ENCODE data around the gene FCRL6. TPM values are rescaled to one million over a fixed set of nuclear protein-coding genes. Genes with fewer than 3 reads are reported as not detected.

The FCRL6 gene
- total RNA-seq, 1 experiment from 2014 or later = not detected

- Histone ChIP-seq H3K4me1 (no peaks in the 10 kb centered on the region), H3K36me3 (ENCODE audit: control insufficient read depth, insufficient read depth, low read length) (no peaks in the 10 kb centered on the region), H3K4me3 (ENCODE audit: low read depth, low read length) (no peak overlapping the region), H3K9me3 (no peaks in the 10 kb centered on the region), H3K27me3 (replicated peaks; ENCODE audit: control insufficient read depth, insufficient read depth, low read length) (no peaks in the 10 kb centered on the region; the same call in none of the 2 replicates)
- no peaks in the 10 kb centered on the region for H3K4me1 Mint-ChIP-seq (ENCODE audit: low read depth, unreplicated experiment)
- H3K9me3 Mint-ChIP-seq (ENCODE audit: unreplicated experiment) = no peaks in the 10 kb centered on the region
- H3K27me3 Mint-ChIP-seq (ENCODE audit: insufficient read depth, unreplicated experiment) = peaks cover 5% of the 10 kb centered on the region
- no peak overlapping the region for H3K4me3 Mint-ChIP-seq (ENCODE audit: unreplicated experiment)
- TF ChIP-seq, protein P1, sequence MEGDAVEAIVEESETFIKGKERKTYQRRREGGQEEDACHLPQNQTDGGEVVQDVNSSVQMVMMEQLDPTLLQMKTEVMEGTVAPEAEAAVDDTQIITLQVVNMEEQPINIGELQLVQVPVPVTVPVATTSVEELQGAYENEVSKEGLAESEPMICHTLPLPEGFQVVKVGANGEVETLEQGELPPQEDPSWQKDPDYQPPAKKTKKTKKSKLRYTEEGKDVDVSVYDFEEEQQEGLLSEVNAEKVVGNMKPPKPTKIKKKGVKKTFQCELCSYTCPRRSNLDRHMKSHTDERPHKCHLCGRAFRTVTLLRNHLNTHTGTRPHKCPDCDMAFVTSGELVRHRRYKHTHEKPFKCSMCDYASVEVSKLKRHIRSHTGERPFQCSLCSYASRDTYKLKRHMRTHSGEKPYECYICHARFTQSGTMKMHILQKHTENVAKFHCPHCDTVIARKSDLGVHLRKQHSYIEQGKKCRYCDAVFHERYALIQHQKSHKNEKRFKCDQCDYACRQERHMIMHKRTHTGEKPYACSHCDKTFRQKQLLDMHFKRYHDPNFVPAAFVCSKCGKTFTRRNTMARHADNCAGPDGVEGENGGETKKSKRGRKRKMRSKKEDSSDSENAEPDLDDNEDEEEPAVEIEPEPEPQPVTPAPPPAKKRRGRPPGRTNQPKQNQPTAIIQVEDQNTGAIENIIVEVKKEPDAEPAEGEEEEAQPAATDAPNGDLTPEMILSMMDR (IDR thresholded peaks at IDR 0.05; ENCODE audit: insufficient read depth in 1 of 2, low read depth in 1 of 2, low read length in 1 of 2, severe bottlenecking in 1 of 2, unreplicated experiment in 1 of 2) = no peak
- ChIA-PET CTCF (no interaction called here), POLR2A (no interaction called here)
- BruUV-seq (replicated peaks) = no TSS peak
- no peak overlapping the region for H3K27ac Mint-ChIP-seq (ENCODE audit: unreplicated experiment)
- intact Hi-C loops (cut with micrococcal nuclease; ENCODE audit: unreplicated experiment) = no loop called here
- no peaks in the 10 kb centered on the region for H3K36me3 Mint-ChIP-seq (ENCODE audit: insufficient read depth, unreplicated experiment)
- no peak for DNase-seq
These were observed 57.7 kb downstream of the FCRL6 start for GRCh38 chr1:159859767-159860322.

DNA sequence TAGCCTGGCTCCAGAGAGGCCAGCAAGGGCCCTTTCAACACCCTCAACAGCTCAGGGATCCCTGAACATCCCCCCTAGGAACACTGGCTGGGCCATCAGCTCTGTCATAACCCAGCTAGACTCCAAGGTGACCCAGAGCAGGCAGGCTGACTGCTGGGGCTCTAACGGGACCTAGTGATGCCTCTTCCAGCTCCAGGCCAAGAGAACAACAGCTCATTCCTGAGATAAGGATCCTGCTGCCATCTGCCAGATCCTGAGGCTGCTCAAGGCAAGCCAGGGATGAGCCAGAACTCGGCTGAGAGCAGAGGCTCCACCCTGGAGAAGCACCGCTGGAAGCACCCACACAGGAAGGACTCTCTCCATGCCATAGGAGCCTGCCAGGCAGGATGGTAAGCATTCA, 58.3 kb downstream of the FCRL6 start:
- ChIA-PET CTCF (no interaction called here), POLR2A (no interaction called here)
- Mint-ChIP-seq H3K27ac (ENCODE audit: unreplicated experiment) (no peak overlapping the region), H3K36me3 (ENCODE audit: insufficient read depth, unreplicated experiment) (no peaks in the 10 kb centered on the region), H3K9me3 (ENCODE audit: unreplicated experiment) (no peaks in the 10 kb centered on the region), H3K4me3 (ENCODE audit: unreplicated experiment) (no peak overlapping the region), H3K4me1 (ENCODE audit: low read depth, unreplicated experiment) (no peaks in the 10 kb centered on the region), H3K27me3 (ENCODE audit: insufficient read depth, unreplicated experiment) (peaks cover under 1% of the 10 kb centered on the region)
- no peaks in the 10 kb centered on the region for H3K9me3 ChIP-seq
- no TSS peak for BruUV-seq (replicated peaks)
- H3K27me3 ChIP-seq (replicated peaks; ENCODE audit: control insufficient read depth, insufficient read depth, low read length) = no peaks in the 10 kb centered on the region; the same call in 1 of the 2 replicates
- TF ChIP-seq, protein P1 (IDR thresholded peaks at IDR 0.05; ENCODE audit: insufficient read depth in 1 of 2, low read depth in 1 of 2, low read length in 1 of 2, severe bottlenecking in 1 of 2, unreplicated experiment in 1 of 2) = no peak
- H3K36me3 ChIP-seq (ENCODE audit: control insufficient read depth, insufficient read depth, low read length) = no peaks in the 10 kb centered on the region
- intact Hi-C loops (cut with micrococcal nuclease; ENCODE audit: unreplicated experiment) = no loop called here
- DNase-seq = no peak
- H3K4me3 ChIP-seq (ENCODE audit: low read depth, low read length) = no peak overlapping the region
- H3K4me1 ChIP-seq = no peaks in the 10 kb centered on the region

GRCh38 chr1:159861218-159861617, 59.1 kb downstream of the FCRL6 start:
- no TSS peak for BruUV-seq (replicated peaks)

More at GRCh38 chr1:159861218-159861617, 59.1 kb downstream of the FCRL6 start:
- H3K27me3 Mint-ChIP-seq (ENCODE audit: insufficient read depth, unreplicated experiment) = no peaks in the 10 kb centered on the region
- H3K36me3 Mint-ChIP-seq (ENCODE audit: insufficient read depth, unreplicated experiment) = no peaks in the 10 kb centered on the region
- POLR2A ChIA-PET = no interaction called here
- no peaks in the 10 kb centered on the region for H3K4me1 ChIP-seq
- no peaks in the 10 kb centered on the region for H3K4me1 Mint-ChIP-seq (ENCODE audit: low read depth, unreplicated experiment)
- CTCF ChIA-PET = no interaction called here
- H3K9me3 Mint-ChIP-seq (ENCODE audit: unreplicated experiment) = no peaks in the 10 kb centered on the region
- H3K27ac Mint-ChIP-seq (ENCODE audit: unreplicated experiment) = no peak overlapping the region
- H3K27me3 ChIP-seq (replicated peaks; ENCODE audit: control insufficient read depth, insufficient read depth, low read length) = no peaks in the 10 kb centered on the region; the same call in 1 of the 2 replicates
- intact Hi-C loops (cut with micrococcal nuclease; ENCODE audit: unreplicated experiment) = no loop called here
- TF ChIP-seq, protein P1 (IDR thresholded peaks at IDR 0.05; ENCODE audit: insufficient read depth in 1 of 2, low read depth in 1 of 2, low read length in 1 of 2, severe bottlenecking in 1 of 2, unreplicated experiment in 1 of 2) = no peak
- no peak overlapping the region for H3K4me3 Mint-ChIP-seq (ENCODE audit: unreplicated experiment)
- DNase-seq = no peak
- no peak overlapping the region for H3K4me3 ChIP-seq (ENCODE audit: low read depth, low read length)
- H3K9me3 ChIP-seq = no peaks in the 10 kb centered on the region
- H3K36me3 ChIP-seq (ENCODE audit: control insufficient read depth, insufficient read depth, low read length) = no peaks in the 10 kb centered on the region

Data from Caco-2 (cell line).